ENCODE measurements around the gene TMEM190.
"Not testable (repeated sequence)": the region's sequence is repeated elsewhere in the genome, so short reads cannot be mapped to it uniquely, and the experiment has no call there.

TMEM190 gene

GRCh38 chr19:55405638-55406037 is 29.0 kb downstream of the TMEM190 start:
- peaks cover 22% of the 10 kb centered on the region for H3K36me3 Mint-ChIP-seq
- no peak overlapping the region for H3K27ac Mint-ChIP-seq
- no peaks in the 10 kb centered on the region for H3K27me3 Mint-ChIP-seq
- ATAC-seq (ENCODE audit: low read depth), result no peak
- DNase-seq (ENCODE audit: low spot score in 2 of 2), result no peak
- no peak overlapping the region for H3K4me3 Mint-ChIP-seq
- peaks cover 6% of the 10 kb centered on the region for H3K9me3 Mint-ChIP-seq
- H3K4me1 Mint-ChIP-seq, result peaks cover 17% of the 10 kb centered on the region

GRCh38 chr19:55406091-55406825 is 29.6 kb downstream of the TMEM190 start:
- Mint-ChIP-seq H3K4me1 (peaks cover 17% of the 10 kb centered on the region), H3K36me3 (peaks cover 20% of the 10 kb centered on the region), H3K27ac (peak overlapping the region; percentile 98), H3K9me3 (peaks cover 7% of the 10 kb centered on the region), H3K4me3 (peak overlapping the region; percentile 71), H3K27me3 (no peaks in the 10 kb centered on the region)
- DNase-seq (ENCODE audit: low spot score in 2 of 2) (no peak), ATAC-seq (ENCODE audit: low read depth) (no peak)

GRCh38 chr19:55406826-55407549 is 30.4 kb downstream of the TMEM190 start:
- peaks cover 17% of the 10 kb centered on the region for H3K4me1 Mint-ChIP-seq
- H3K27me3 Mint-ChIP-seq, result no peaks in the 10 kb centered on the region
- peak overlapping the region; percentile 98 for H3K27ac Mint-ChIP-seq
- no peak for ATAC-seq (ENCODE audit: low read depth)
- no peak for DNase-seq (ENCODE audit: low spot score in 2 of 2)
- H3K4me3 Mint-ChIP-seq, result peak overlapping the region; percentile 92
- H3K9me3 Mint-ChIP-seq, result peaks cover 8% of the 10 kb centered on the region
- H3K36me3 Mint-ChIP-seq, result peaks cover 18% of the 10 kb centered on the region

GRCh38 chr19:55407550-55407799 is 30.8 kb downstream of the TMEM190 start, which contains the start of gene UBE2S:
Gene UBE2S, minus strand, starts transcription at chr19:55407788. Its CDS starts 199 bp downstream, at chr19:55407589.
- H3K4me3 Mint-ChIP-seq, result peak within 1 kb of the TSS; percentile 92
- H3K27me3 Mint-ChIP-seq; DNase-seq (ENCODE audit: low spot score in 2 of 2); ATAC-seq (ENCODE audit: low read depth); H3K9me3 Mint-ChIP-seq: not testable (repeated sequence)
- H3K27ac Mint-ChIP-seq, result peak within 1 kb of the TSS; percentile 98
- H3K36me3 Mint-ChIP-seq, result peaks cover 18% of the 10 kb centered on the region
- peaks cover 17% of the 10 kb centered on the region for H3K4me1 Mint-ChIP-seq

- ATAC-seq (ENCODE audit: low read depth), result peak; percentile 82
- no peaks in the 10 kb centered on the region for H3K27me3 Mint-ChIP-seq
- peak overlapping the region; percentile 98 for H3K27ac Mint-ChIP-seq
- H3K4me1 Mint-ChIP-seq, result peaks cover 17% of the 10 kb centered on the region
- peaks cover 18% of the 10 kb centered on the region for H3K36me3 Mint-ChIP-seq
- peaks cover 8% of the 10 kb centered on the region for H3K9me3 Mint-ChIP-seq
- H3K4me3 Mint-ChIP-seq, result peak overlapping the region; percentile 92
- peak; percentile 96 to 98 for DNase-seq (ENCODE audit: low spot score in 2 of 2)
Observed at GRCh38 chr19:55407800-55408532, 31.3 kb downstream of the TMEM190 start.

- H3K27me3 Mint-ChIP-seq, result no peaks in the 10 kb centered on the region
- H3K9me3 Mint-ChIP-seq, result peaks cover 8% of the 10 kb centered on the region
- ATAC-seq (ENCODE audit: low read depth) (no peak), DNase-seq (ENCODE audit: low spot score in 2 of 2) (no peak)
- H3K4me1 Mint-ChIP-seq, result peaks cover 17% of the 10 kb centered on the region
- H3K36me3 Mint-ChIP-seq, result peaks cover 15% of the 10 kb centered on the region
- peak overlapping the region; percentile 92 for H3K4me3 Mint-ChIP-seq
- peak overlapping the region; percentile 98 for H3K27ac Mint-ChIP-seq
Observed at GRCh38 chr19:55408533-55408872, 31.9 kb downstream of the TMEM190 start.

- H3K9me3 Mint-ChIP-seq; H3K27me3 Mint-ChIP-seq; ATAC-seq (ENCODE audit: low read depth); DNase-seq (ENCODE audit: low spot score in 2 of 2): not testable (repeated sequence)
- H3K4me1 Mint-ChIP-seq, result peaks cover 17% of the 10 kb centered on the region
- peaks cover 12% of the 10 kb centered on the region for H3K36me3 Mint-ChIP-seq
- H3K27ac Mint-ChIP-seq, result peak overlapping the region; percentile 98
- peak overlapping the region; percentile 92 for H3K4me3 Mint-ChIP-seq
Observed at GRCh38 chr19:55409179-55409578, 32.6 kb downstream of the TMEM190 start.

GRCh38 chr19:55410168-55410567 is 33.5 kb downstream of the TMEM190 start:
- no peak for DNase-seq (ENCODE audit: low spot score in 2 of 2)
- Mint-ChIP-seq H3K36me3 (peaks cover 12% of the 10 kb centered on the region), H3K4me1 (peaks cover 17% of the 10 kb centered on the region), H3K27ac (no peak overlapping the region), H3K9me3 (peaks cover 8% of the 10 kb centered on the region), H3K27me3 (peaks cover 2% of the 10 kb centered on the region), H3K4me3 (no peak overlapping the region)
- no peak for ATAC-seq (ENCODE audit: low read depth)

GRCh38 chr19:55418185-55418584 is 41.6 kb downstream of the TMEM190 start:
- DNase-seq (ENCODE audit: low spot score in 2 of 2), result peak; percentile 37 to 43
- peak; percentile 78 for ATAC-seq (ENCODE audit: low read depth)
- H3K36me3 Mint-ChIP-seq, result no peaks in the 10 kb centered on the region
- H3K4me3 Mint-ChIP-seq, result no peak overlapping the region
- H3K27me3 Mint-ChIP-seq, result peaks cover 5% of the 10 kb centered on the region
- no peak overlapping the region for H3K27ac Mint-ChIP-seq
- no peaks in the 10 kb centered on the region for H3K4me1 Mint-ChIP-seq
- no peaks in the 10 kb centered on the region for H3K9me3 Mint-ChIP-seq

- DNase-seq (ENCODE audit: low spot score in 2 of 2) (no peak), ATAC-seq (ENCODE audit: low read depth) (no peak)
- H3K27me3 Mint-ChIP-seq, result peaks cover 6% of the 10 kb centered on the region
Observed at GRCh38 chr19:55419103-55419502, 42.5 kb downstream of the TMEM190 start.

GRCh38 chr19:55419624-55420236 is 43.1 kb downstream of the TMEM190 start:
- no peak for ATAC-seq (ENCODE audit: low read depth)
- no peak for DNase-seq (ENCODE audit: low spot score in 2 of 2)
- no peak overlapping the region for H3K27ac Mint-ChIP-seq
- no peaks in the 10 kb centered on the region for H3K9me3 Mint-ChIP-seq
- peaks cover 8% of the 10 kb centered on the region for H3K27me3 Mint-ChIP-seq
- no peaks in the 10 kb centered on the region for H3K4me1 Mint-ChIP-seq
- H3K36me3 Mint-ChIP-seq, result no peaks in the 10 kb centered on the region
- H3K4me3 Mint-ChIP-seq, result no peak overlapping the region

More at GRCh38 chr19:55419103-55419502, 42.5 kb downstream of the TMEM190 start:
- H3K9me3 Mint-ChIP-seq, result no peaks in the 10 kb centered on the region
- no peaks in the 10 kb centered on the region for H3K4me1 Mint-ChIP-seq
- no peaks in the 10 kb centered on the region for H3K36me3 Mint-ChIP-seq
- H3K4me3 Mint-ChIP-seq, result no peak overlapping the region
- no peak overlapping the region for H3K27ac Mint-ChIP-seq

GRCh38 chr19:55421281-55421680 is 44.7 kb downstream of the TMEM190 start:
- not testable (repeated sequence) for ATAC-seq (ENCODE audit: low read depth); H3K27ac Mint-ChIP-seq; DNase-seq (ENCODE audit: low spot score in 2 of 2); H3K4me1 Mint-ChIP-seq; H3K4me3 Mint-ChIP-seq; H3K36me3 Mint-ChIP-seq; H3K9me3 Mint-ChIP-seq
- peaks cover 11% of the 10 kb centered on the region for H3K27me3 Mint-ChIP-seq

- Mint-ChIP-seq H3K9me3 (no peaks in the 10 kb centered on the region), H3K4me3 (no peak overlapping the region), H3K27ac (no peak overlapping the region), H3K27me3 (peaks cover 14% of the 10 kb centered on the region), H3K4me1 (no peaks in the 10 kb centered on the region), H3K36me3 (no peaks in the 10 kb centered on the region)
- no peak for ATAC-seq (ENCODE audit: low read depth)
- no peak for DNase-seq (ENCODE audit: low spot score in 2 of 2)
Observed at GRCh38 chr19:55423225-55424005, 46.8 kb downstream of the TMEM190 start.
